Peyer's patch (tissue), 4 donors: ENCODE results near the gene EGLN2. TPM values are rescaled to one million over a fixed set of nuclear protein-coding genes. Genes with fewer than 3 reads are reported as not detected.
"Not testable (repeated sequence)": the region's sequence is repeated elsewhere in the genome, so short reads cannot be mapped to it uniquely, and the experiment has no call there.

ENCODE experiments used
- DNase-seq, 3 donors: peaks; one replicate each; pipeline ENCODE4 v3.0.0-alpha.2; 2017 to 2019
- H3K27ac ChIP-seq, 4 donors: fragments of 200-600 bp; sonication (generic); one replicate each; pipeline ENCODE4 v1.5.1; 2016 to 2019
- H3K27me3 ChIP-seq, 2 donors: fragments of 200-600 bp; sonication (generic); one replicate each; pipeline ENCODE4 v1.5.1; 2019
- H3K36me3 ChIP-seq, 3 donors: fragments of 200-600 bp; sonication (generic); one replicate each; pipeline ENCODE4 v1.5.1; 2016 to 2019
- H3K4me1 ChIP-seq, 4 donors: fragments of 200-600 bp; sonication (generic); one replicate each; pipeline ENCODE4 v1.5.1; 2016 to 2019
- H3K4me3 ChIP-seq, 4 donors: fragments of 200-600 bp; sonication (generic); 1 replicate in 3 of 4; 2 replicates in 1 of 4; pipeline ENCODE4 v1.5.1; 2016 to 2019; ENCODE audit warnings: mild to moderate bottlenecking in 1 of 4
- H3K9me3 ChIP-seq, 4 donors: fragments of 200-600 bp; sonication (generic); one replicate each; pipeline ENCODE4 v1.5.1; 2016 to 2019; ENCODE audit warnings: mild to moderate bottlenecking in 1 of 4
- POLR2A ChIP-seq, 2 donors: fragments of 450-650 bp; IDR thresholded peaks; one replicate each; pipeline ENCODE4 v1.5.1; 2017; ENCODE audit warnings: antibody characterized with exemption in 2 of 2, mild to moderate bottlenecking in 2 of 2, moderate library complexity in 2 of 2
- total RNA-seq, 4 donors: library from RNA; depleted of rRNA; stranded (reverse); fragments of >200 nt; gene quantifications; one replicate each; pipeline ENCODE4 v1.1.0, GENCODE V29; 2016
- TF ChIP-seq, protein P1 (sequence below), 6 experiments: fragments of 450-650 bp in 4 of 6; fragments of 200-600 bp in 2 of 6; sonication (generic) in 1 of 6; IDR thresholded peaks; one replicate each; pipeline ENCODE4 v1.5.1; 2017 to 2019; ENCODE audit warnings: antibody characterized with exemption in 6 of 6, mild to moderate bottlenecking in 3 of 6, moderate library complexity in 1 of 6

The EGLN2 gene
- total RNA-seq, 4 donors from 2014 or later = 75.8 to 96.6 (median 88.1) TPM

DNA sequence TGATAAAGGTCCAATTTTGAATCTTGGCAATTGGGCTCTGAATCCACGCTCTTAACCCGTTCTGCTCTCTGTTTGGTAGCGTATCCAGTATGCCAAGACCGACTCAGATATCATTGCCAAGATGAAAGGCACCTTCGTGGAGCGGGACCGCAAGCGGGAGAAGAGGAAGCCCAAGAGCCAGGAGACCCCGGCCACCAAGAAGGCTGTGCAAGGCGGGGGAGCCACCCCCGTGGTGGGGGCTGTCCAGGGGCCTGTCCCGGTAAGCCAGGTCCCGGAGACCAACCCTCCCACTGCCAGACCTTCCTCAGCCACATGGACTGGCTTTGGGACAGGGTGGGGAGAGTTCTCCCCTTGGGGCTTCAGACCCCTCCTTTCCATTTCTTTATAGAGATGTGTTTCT, 39.6 kb upstream of the EGLN2 start:
- TF ChIP-seq POLR2A (IDR thresholded peaks at IDR 0.05) = no peak
- TF ChIP-seq, protein P1, sequence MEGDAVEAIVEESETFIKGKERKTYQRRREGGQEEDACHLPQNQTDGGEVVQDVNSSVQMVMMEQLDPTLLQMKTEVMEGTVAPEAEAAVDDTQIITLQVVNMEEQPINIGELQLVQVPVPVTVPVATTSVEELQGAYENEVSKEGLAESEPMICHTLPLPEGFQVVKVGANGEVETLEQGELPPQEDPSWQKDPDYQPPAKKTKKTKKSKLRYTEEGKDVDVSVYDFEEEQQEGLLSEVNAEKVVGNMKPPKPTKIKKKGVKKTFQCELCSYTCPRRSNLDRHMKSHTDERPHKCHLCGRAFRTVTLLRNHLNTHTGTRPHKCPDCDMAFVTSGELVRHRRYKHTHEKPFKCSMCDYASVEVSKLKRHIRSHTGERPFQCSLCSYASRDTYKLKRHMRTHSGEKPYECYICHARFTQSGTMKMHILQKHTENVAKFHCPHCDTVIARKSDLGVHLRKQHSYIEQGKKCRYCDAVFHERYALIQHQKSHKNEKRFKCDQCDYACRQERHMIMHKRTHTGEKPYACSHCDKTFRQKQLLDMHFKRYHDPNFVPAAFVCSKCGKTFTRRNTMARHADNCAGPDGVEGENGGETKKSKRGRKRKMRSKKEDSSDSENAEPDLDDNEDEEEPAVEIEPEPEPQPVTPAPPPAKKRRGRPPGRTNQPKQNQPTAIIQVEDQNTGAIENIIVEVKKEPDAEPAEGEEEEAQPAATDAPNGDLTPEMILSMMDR (IDR thresholded peaks at IDR 0.05) = no peak
- Histone ChIP-seq H3K36me3 (peaks cover 0 to 77% (median 2%) of the 10 kb centered on the region in 3 donors), H3K4me1 (peaks cover 0 to 18% (median 10%) of the 10 kb centered on the region in 4 donors), H3K4me3 (no peak overlapping the region), H3K27ac (no peak overlapping the region), H3K9me3 (no peaks in the 10 kb centered on the region), H3K27me3 (no peaks in the 10 kb centered on the region)
- no peak for DNase-seq

DNA sequence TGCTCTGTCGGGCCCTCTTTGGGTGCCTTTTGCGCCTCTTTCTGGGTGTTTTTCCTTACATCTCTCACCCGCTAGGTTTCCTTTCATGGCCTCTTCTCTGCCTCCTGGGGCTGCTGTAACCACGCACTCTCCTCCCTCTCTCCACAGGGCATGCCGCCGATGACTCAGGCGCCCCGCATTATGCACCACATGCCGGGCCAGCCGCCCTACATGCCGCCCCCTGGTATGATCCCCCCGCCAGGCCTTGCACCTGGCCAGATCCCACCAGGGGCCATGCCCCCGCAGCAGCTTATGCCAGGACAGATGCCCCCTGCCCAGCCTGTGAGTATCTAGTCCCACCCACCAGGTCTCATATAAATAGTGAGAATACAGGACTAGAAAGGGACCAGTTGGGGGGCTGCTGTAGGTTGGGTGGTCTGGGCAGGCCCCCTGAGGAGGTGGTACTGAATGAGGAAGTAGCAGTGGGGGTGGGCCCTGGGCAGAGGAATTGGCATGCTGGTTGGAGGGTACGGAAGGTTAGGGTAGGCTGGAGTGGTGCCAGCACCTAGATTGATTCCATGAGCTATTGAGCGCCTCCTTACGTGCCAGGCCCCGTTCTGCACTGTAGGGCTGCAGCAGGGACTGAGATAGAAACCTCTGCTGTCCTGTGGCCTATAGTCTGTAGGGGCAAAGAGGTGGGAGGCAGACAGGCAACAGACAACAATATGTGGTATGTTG, 36.1 kb upstream of the EGLN2 start:
- no peak overlapping the region for H3K4me3 ChIP-seq
- peaks cover 0 to 94% (median 2%) of the 10 kb centered on the region in 3 donors for H3K36me3 ChIP-seq
- no peak overlapping the region for H3K27ac ChIP-seq
- H3K9me3 ChIP-seq = no peaks in the 10 kb centered on the region
- DNase-seq = no peak
- no peaks in the 10 kb centered on the region for H3K27me3 ChIP-seq
- TF ChIP-seq POLR2A (IDR thresholded peaks at IDR 0.05) = no peak
- TF ChIP-seq, protein P1 (IDR thresholded peaks at IDR 0.05) = no peak
- H3K4me1 ChIP-seq = no peaks in the 10 kb centered on the region

DNA sequence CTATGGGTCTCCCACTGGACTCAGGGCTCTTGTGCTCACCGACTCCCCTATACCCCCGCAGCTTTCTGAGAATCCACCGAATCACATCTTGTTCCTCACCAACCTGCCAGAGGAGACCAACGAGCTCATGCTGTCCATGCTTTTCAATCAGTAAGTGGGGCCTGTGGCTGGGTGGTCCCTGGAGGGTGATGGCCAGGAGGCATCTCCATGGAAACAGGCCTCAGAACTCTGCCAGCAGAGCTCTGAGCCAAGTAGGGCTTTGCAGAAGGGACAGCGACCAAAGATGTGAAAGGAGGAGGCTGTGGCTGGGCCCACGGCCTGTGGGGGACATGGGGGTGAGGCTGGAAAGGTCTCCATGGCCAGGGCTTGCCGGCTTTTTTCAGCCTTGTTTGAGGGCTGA, 35.5 kb upstream of the EGLN2 start:
- no peak for DNase-seq
- Histone ChIP-seq H3K4me3 (no peak overlapping the region), H3K36me3 (peaks cover 0 to 87% (median 2%) of the 10 kb centered on the region in 3 donors), H3K27ac (no peak overlapping the region), H3K9me3 (no peaks in the 10 kb centered on the region), H3K4me1 (no peaks in the 10 kb centered on the region), H3K27me3 (no peaks in the 10 kb centered on the region)
- TF ChIP-seq, protein P1 (IDR thresholded peaks at IDR 0.05) = no peak
- no peak for TF ChIP-seq POLR2A (IDR thresholded peaks at IDR 0.05)

DNA sequence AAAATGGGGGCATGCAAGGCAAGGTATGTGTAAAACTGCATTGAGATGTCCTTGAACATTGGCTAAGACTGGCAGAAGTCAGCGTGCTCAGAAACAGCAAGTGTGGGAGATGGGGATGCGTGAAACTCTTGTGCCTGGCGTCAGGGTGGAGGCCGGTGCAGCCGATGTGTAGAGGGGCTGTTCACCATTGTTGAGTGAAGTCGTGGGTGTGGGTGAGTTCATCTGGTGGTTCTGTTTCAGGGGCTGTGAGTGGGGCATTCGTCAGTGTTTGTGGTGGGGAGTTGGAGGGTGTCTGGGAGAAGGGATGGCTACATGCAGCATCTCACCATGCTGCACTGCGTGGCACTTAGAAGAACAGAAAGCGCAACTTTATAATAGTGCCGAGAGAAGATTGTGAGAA, 35.0 kb upstream of the EGLN2 start:
- no peak for TF ChIP-seq POLR2A (IDR thresholded peaks at IDR 0.05)
- TF ChIP-seq, protein P1 (IDR thresholded peaks at IDR 0.05) = no peak

DNA sequence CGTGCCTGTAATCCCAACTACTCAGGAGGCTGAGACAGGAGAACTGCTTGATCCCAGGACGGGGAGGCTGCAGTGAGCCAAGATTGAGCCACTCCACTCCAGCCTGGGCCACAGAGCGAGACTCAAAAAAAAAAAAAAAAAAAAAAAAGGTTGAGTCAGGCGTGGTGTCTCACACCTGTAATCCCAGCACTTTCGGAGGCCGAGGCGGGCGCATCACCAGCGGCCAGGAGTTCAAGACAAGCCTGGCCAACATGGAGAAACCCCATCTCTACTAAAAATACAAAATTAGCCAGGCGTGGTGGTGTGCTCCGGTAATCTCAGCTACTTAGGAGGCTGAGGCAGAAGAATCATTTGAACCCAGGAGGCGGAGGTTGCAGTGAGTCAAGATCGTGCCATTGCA, 32.6 kb upstream of the EGLN2 start:
- not testable (repeated sequence) for H3K27ac ChIP-seq, H3K4me3 ChIP-seq, H3K27me3 ChIP-seq, H3K9me3 ChIP-seq, DNase-seq, H3K4me1 ChIP-seq
- peaks cover 0 to 66% (median 0%) of the 10 kb centered on the region in 3 donors for H3K36me3 ChIP-seq

More for the DNA sequence above, 35.0 kb upstream of the EGLN2 start:
- Histone ChIP-seq H3K4me1 (no peaks in the 10 kb centered on the region), H3K27me3 (no peaks in the 10 kb centered on the region), H3K9me3 (no peaks in the 10 kb centered on the region), H3K36me3 (peaks cover 0 to 83% (median 2%) of the 10 kb centered on the region in 3 donors), H3K27ac (no peak overlapping the region), H3K4me3 (no peak overlapping the region)
- DNase-seq = no peak

DNA sequence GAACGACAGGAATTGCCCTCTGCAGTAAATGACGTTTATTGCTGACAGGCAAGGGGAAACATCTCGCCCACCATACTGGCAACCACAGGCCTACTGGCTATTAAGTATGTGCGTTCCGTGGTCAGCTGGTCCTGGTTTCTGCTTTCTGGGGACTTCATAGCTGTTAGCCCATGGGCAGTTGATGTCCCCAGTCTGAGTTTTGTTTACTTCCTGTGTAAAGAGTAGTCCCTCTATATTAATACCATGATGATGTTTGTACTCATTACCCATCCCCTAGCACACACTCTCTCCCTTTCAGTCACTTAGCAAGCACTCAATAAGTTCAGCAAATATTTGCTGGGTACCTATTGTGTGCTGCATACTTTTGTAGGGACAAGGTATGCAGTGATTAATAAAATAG, 30.1 kb upstream of the EGLN2 start:
- H3K9me3 ChIP-seq = no peaks in the 10 kb centered on the region
- H3K27me3 ChIP-seq = no peaks in the 10 kb centered on the region
- TF ChIP-seq, protein P1 (IDR thresholded peaks at IDR 0.05) = no peak
- no peak for TF ChIP-seq POLR2A (IDR thresholded peaks at IDR 0.05)
- H3K36me3 ChIP-seq = peaks cover 0 to 42% (median 0%) of the 10 kb centered on the region in 3 donors
- H3K4me3 ChIP-seq = no peak overlapping the region
- H3K27ac ChIP-seq = no peak overlapping the region
- no peak for DNase-seq
- H3K4me1 ChIP-seq = no peaks in the 10 kb centered on the region

DNA sequence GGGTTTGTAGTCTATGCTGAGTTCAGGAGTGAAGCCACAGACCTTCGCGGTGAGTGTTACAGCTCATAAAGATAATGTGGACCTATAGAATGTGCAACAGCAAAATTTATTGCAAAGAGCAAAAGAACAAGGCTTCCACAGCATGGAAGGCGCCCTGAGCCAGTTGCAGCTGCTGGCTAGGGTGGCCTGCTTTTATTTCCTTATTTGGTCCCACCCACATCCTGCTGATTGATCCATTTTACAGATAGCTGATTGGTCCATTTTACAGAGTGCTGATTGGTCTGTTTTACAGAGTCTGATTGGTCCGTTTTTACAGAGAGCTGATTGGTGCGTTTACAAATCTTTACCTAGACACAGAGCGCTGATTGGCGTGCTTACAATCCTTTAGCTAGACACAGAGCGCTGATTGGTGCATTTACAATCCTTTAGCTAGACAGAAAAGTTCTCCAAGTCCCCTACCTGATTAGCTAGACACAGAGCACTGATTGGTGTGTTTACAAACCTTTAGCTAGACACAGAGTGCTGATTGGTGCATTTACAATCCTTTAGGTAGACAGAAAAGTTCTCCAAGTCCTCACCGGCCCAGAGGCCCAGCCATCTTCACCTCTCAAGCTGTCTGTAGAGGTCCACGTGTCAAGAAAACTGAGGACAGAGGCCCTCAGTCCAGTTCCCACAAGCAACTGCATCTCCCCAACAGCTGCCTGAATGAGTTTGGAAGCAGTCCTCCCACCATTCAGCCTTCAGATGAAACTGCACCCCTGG, 27.7 kb upstream of the EGLN2 start:
- not testable (repeated sequence) for H3K27ac ChIP-seq, H3K4me3 ChIP-seq, H3K27me3 ChIP-seq, H3K4me1 ChIP-seq, DNase-seq, H3K9me3 ChIP-seq
- H3K36me3 ChIP-seq = peaks cover 0 to 18% (median 0%) of the 10 kb centered on the region in 3 donors
